C4-2B (cell line): ENCODE results near the gene CTR9.

Experiments
- ZFX ChIP-seq: fragments of 450-650 bp; IDR thresholded peaks from 2 replicates; pipeline ENCODE4 v1.6.1; 2017
- TF ChIP-seq, protein P1 (sequence below): fragments of 450-650 bp; conservative IDR thresholded peaks from 2 replicates; pipeline ENCODE4 v1.5.1; 2017; ENCODE audit warnings: mild to moderate bottlenecking

DNA sequence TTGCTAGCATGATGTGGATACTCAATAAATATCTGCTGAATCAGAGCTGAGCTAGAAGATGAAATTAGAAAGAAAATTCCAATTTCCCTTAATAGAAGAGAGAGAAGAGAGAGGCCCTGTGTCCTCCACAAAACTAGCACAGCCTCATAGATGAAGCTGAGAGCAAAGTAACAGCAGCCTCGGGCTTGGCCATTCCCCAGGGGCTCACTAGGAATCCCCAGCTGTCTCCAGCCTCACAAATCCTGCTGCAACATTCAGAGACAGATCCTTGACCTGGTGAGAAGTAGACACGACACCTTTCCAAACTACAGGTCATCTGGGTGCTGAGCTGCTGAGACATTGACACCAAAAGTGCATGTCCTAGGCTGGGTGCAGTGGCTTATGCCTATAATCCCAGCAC lies 31.4 kb upstream of the CTR9 start:
- TF ChIP-seq, protein P1, sequence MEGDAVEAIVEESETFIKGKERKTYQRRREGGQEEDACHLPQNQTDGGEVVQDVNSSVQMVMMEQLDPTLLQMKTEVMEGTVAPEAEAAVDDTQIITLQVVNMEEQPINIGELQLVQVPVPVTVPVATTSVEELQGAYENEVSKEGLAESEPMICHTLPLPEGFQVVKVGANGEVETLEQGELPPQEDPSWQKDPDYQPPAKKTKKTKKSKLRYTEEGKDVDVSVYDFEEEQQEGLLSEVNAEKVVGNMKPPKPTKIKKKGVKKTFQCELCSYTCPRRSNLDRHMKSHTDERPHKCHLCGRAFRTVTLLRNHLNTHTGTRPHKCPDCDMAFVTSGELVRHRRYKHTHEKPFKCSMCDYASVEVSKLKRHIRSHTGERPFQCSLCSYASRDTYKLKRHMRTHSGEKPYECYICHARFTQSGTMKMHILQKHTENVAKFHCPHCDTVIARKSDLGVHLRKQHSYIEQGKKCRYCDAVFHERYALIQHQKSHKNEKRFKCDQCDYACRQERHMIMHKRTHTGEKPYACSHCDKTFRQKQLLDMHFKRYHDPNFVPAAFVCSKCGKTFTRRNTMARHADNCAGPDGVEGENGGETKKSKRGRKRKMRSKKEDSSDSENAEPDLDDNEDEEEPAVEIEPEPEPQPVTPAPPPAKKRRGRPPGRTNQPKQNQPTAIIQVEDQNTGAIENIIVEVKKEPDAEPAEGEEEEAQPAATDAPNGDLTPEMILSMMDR: no peak
- TF ChIP-seq ZFX: no peak
